Ishikawa (cell line): ENCODE data around the gene FABP6.
A peak's percentile ranks its signal among the peaks of the same experiment; 100 is the strongest.

Source experiments
- EGR1 ChIP-seq: IDR thresholded peaks from 2 replicates; pipeline ENCODE4 v1.6.1; 2012
- EP300 ChIP-seq: IDR thresholded peaks from 2 replicates; pipeline ENCODE4 v1.6.1; 2012; ENCODE audit warnings: borderline replicate concordance
- MAX ChIP-seq: IDR thresholded peaks from 2 replicates; pipeline ENCODE4 v1.6.1; 2012
- RAD21 ChIP-seq: IDR thresholded peaks from 2 replicates; pipeline ENCODE4 v1.6.1; 2012; ENCODE audit warnings: low read depth
- TCF12 ChIP-seq: IDR thresholded peaks from 2 replicates; pipeline ENCODE4 v1.6.1; 2012; ENCODE audit warnings: low read depth
- TEAD4 ChIP-seq: IDR thresholded peaks from 2 replicates; pipeline ENCODE4 v1.6.1; 2012
- USF1 ChIP-seq: IDR thresholded peaks from 2 replicates; pipeline ENCODE4 v1.6.1; 2012

GRCh38 chr5:160271836-160272235 is 42.5 kb downstream of the FABP6 start:
- TF ChIP-seq TEAD4 (no peak), EGR1 (no peak), TCF12 (0 out of 2 replicates have a peak, but pooled peaks have one; percentile 39), EP300 (no peak), RAD21 (no peak), MAX (no peak), USF1 (no peak)
